Bronchial epithelial cell (primary cell): ENCODE data around the gene DDX43. TPM values are rescaled to one million over a fixed set of nuclear protein-coding genes. Genes with fewer than 3 reads are reported as not detected.
A peak's percentile ranks its signal among the peaks of the same experiment; 100 is the strongest.
"Not testable (repeated sequence)": the region's sequence is repeated elsewhere in the genome, so short reads cannot be mapped to it uniquely, and the experiment has no call there.

Source experiments
- DNase-seq: peaks from one replicate; pipeline ENCODE4 v3.0.0-alpha.2; 2010; ENCODE audit warnings: low read depth
- FAIRE-seq: peaks from 2 replicates; lab custom pipeline; 2011; peaks lifted over from hg19 to GRCh38; lab: Jason Lieb, UNC
- H3K27me3 ChIP-seq: 2 replicates; pipeline ENCODE4 v1.5.1; 2011; ENCODE audit warnings: low read length; ENCODE audit not compliant: control insufficient read depth, insufficient read depth
- H3K36me3 ChIP-seq: 2 replicates; pipeline ENCODE4 v1.5.1; 2011; ENCODE audit warnings: low read length; ENCODE audit not compliant: control insufficient read depth, insufficient read depth
- H3K4me3 ChIP-seq: 2 replicates; pipeline ENCODE4 v1.5.1; 2011; ENCODE audit warnings: mild to moderate bottlenecking, low read depth, low read length, control low read depth
- CTCF ChIP-seq: IDR thresholded peaks from 2 replicates; pipeline ENCODE4 v1.5.1; 2011; ENCODE audit warnings: mild to moderate bottlenecking, moderate library complexity, low read length, control low read depth, inconsistent platforms; ENCODE audit not compliant: insufficient read depth, severe bottlenecking
- total RNA-seq: library from RNA; depleted of rRNA; stranded (reverse); fragments of >200 nt; gene quantifications from 2 replicates; pipeline ENCODE4 v1.2.1, GENCODE V29; 2014

DDX43 gene
- total RNA-seq, 1 donor from 2014 or later: 0.26 TPM

GRCh38 chr6:73382462-73383113 is 12.0 kb upstream of the DDX43 start:
- no peak for FAIRE-seq
- peak; percentile 54 for DNase-seq
- H3K27me3 ChIP-seq: no peaks in the 10 kb centered on the region

GRCh38 chr6:73388433-73388799 is 6.2 kb upstream of the DDX43 start:
- Histone ChIP-seq H3K4me3 (peak overlapping the region; percentile 38), H3K27me3 (no peaks in the 10 kb centered on the region), H3K36me3 (no peaks in the 10 kb centered on the region)
- DNase-seq (no peak), FAIRE-seq (no peak)
- no peak for TF ChIP-seq CTCF

More at GRCh38 chr6:73382462-73383113, 12.0 kb upstream of the DDX43 start:
- H3K4me3 ChIP-seq: no peak overlapping the region
- no peak for TF ChIP-seq CTCF
- no peaks in the 10 kb centered on the region for H3K36me3 ChIP-seq

- Histone ChIP-seq H3K27me3 (no peaks in the 10 kb centered on the region), H3K36me3 (no peaks in the 10 kb centered on the region), H3K4me3 (peak overlapping the region; percentile 38)
- peak; percentile 81 for TF ChIP-seq CTCF
- no peak for FAIRE-seq
- DNase-seq: peak; percentile 51
Measured at GRCh38 chr6:73388800-73389512, 5.7 kb upstream of the DDX43 start.

- TF ChIP-seq CTCF: no peak
- FAIRE-seq: no peak
- H3K27me3 ChIP-seq: no peaks in the 10 kb centered on the region
- H3K4me3 ChIP-seq: no peak overlapping the region
- no peaks in the 10 kb centered on the region for H3K36me3 ChIP-seq
- no peak for DNase-seq
Measured at GRCh38 chr6:73389854-73390253, 4.8 kb upstream of the DDX43 start.

GRCh38 chr6:73391675-73392074 is 3.0 kb upstream of the DDX43 start:
- Histone ChIP-seq H3K36me3 (no peaks in the 10 kb centered on the region), H3K27me3 (no peaks in the 10 kb centered on the region), H3K4me3 (no peak overlapping the region)
- peak; percentile 29 for DNase-seq
- TF ChIP-seq CTCF: no peak
- no peak for FAIRE-seq

GRCh38 chr6:73392188-73392587 is 2.4 kb upstream of the DDX43 start:
- not testable (repeated sequence) for H3K36me3 ChIP-seq, H3K4me3 ChIP-seq, DNase-seq, H3K27me3 ChIP-seq, FAIRE-seq
